SK-N-SH (cell line): ENCODE data around the gene RAB34. TPM values are rescaled to one million over a fixed set of nuclear protein-coding genes. Genes with fewer than 3 reads are reported as not detected.

Source experiments
- CTCF ChIA-PET: fragments of 300-600, 350-600 bp; formaldehyde crosslinking; extraction: SDS; loops from one replicate; lab custom pipeline; 2021; lab: Yijun Ruan, JAX
- POLR2A ChIA-PET: fragments of 350-600 bp; sonication (Branson Sonifier 250); formaldehyde crosslinking; extraction: SDS; loops from one replicate; lab custom pipeline; 2020; ENCODE audit warnings: antibody characterized with exemption, inconsistent platforms; lab: Yijun Ruan, JAX
- DNase-seq: peaks from one replicate; pipeline ENCODE4 v3.0.0; 2012
- H2AFZ ChIP-seq: fragments of 200-600 bp; sonication (generic); 2 replicates; pipeline ENCODE4 v1.8.1; 2016; ENCODE audit warnings: antibody characterized with exemption, mild to moderate bottlenecking, low read depth
- H3F3A ChIP-seq: fragments of 200-600 bp; sonication (generic); replicated peaks from 2 replicates; pipeline ENCODE3; 2016; ENCODE audit warnings: antibody characterized with exemption, mild to moderate bottlenecking; ENCODE audit not compliant: insufficient read depth
- H3K27ac ChIP-seq, 2 experiments: fragments of 200-500 bp in 1 of 2; fragments of 200-600 bp in 1 of 2; sonication (Bioruptor generic) in 1 of 2; sonication (generic), shearing (Covaris generic) in 1 of 2; 2 replicates each; pipeline versions ENCODE4 v1.5.1 to v1.6.1; 2014 to 2016; ENCODE audit warnings: low read depth in 2 of 2, inconsistent platforms in 1 of 2, low read length in 1 of 2, mild to moderate bottlenecking in 1 of 2, mixed read lengths in 1 of 2
- H3K27me3 ChIP-seq: fragments of 200-600 bp; sonication (generic), shearing (Covaris generic); 2 replicates; pipeline ENCODE4 v1.6.1; 2016; ENCODE audit warnings: mixed run types; ENCODE audit not compliant: insufficient read depth
- H3K36me3 ChIP-seq, 2 experiments: fragments of 200-500 bp in 1 of 2; fragments of 200-600 bp in 1 of 2; sonication (Bioruptor generic) in 1 of 2; sonication (generic) in 1 of 2; replicated peaks in 1 of 2; 2 replicates each; pipeline versions ENCODE3 to v1.5.1; 2014 to 2016; ENCODE audit warnings: low read length in 1 of 2, mild to moderate bottlenecking in 1 of 2; ENCODE audit not compliant: insufficient read depth in 2 of 2, control insufficient read depth in 1 of 2
- H3K4me1 ChIP-seq, 2 experiments: fragments of 200-500 bp in 1 of 2; fragments of 200-600 bp in 1 of 2; sonication (Bioruptor generic) in 1 of 2; sonication (generic), shearing (Covaris generic) in 1 of 2; 2 replicates each; pipeline versions ENCODE4 v1.5.1 to v1.6.1; 2014 to 2016; ENCODE audit warnings: low read depth in 1 of 2, low read length in 1 of 2, mixed run types in 1 of 2; ENCODE audit not compliant: insufficient read depth in 2 of 2, control insufficient read depth in 1 of 2
- H3K4me2 ChIP-seq: fragments of 200-600 bp; sonication (generic), shearing (Covaris generic); 2 replicates; pipeline ENCODE4 v1.6.1; 2017; ENCODE audit warnings: mixed run types
- H3K4me3 ChIP-seq, 2 experiments: fragments of 200-500 bp in 1 of 2; fragments of 200-600 bp in 1 of 2; sonication (Bioruptor generic) in 1 of 2; sonication (generic), shearing (Covaris generic) in 1 of 2; 2 replicates each; pipeline versions ENCODE4 v1.5.1 to v1.8.1; 2014 to 2016; ENCODE audit warnings: low read depth in 2 of 2, inconsistent platforms in 1 of 2, low read length in 1 of 2, mild to moderate bottlenecking in 1 of 2, mixed read lengths in 1 of 2, moderate library complexity in 1 of 2
- H3K79me2 ChIP-seq: fragments of 200-600 bp; sonication (generic); 2 replicates; pipeline ENCODE4 v1.8.1; 2017; ENCODE audit warnings: mild to moderate bottlenecking; ENCODE audit not compliant: insufficient read depth
- H3K9ac ChIP-seq: fragments of 200-600 bp; sonication (generic); 2 replicates; pipeline ENCODE4 v1.6.1; 2017; ENCODE audit warnings: mixed run types
- H3K9me2 ChIP-seq: fragments of 200-600 bp; sonication (generic); 2 replicates; pipeline ENCODE4 v1.6.1; 2017; ENCODE audit warnings: mixed run types
- H3K9me3 ChIP-seq: fragments of 200-600 bp; sonication (generic); 2 replicates; pipeline ENCODE4 v1.6.1; 2017; ENCODE audit warnings: mixed run types, mild to moderate bottlenecking, moderate library complexity
- H4K20me1 ChIP-seq: fragments of 200-600 bp; sonication (generic); 2 replicates; pipeline ENCODE4 v1.6.1; 2017; ENCODE audit warnings: mild to moderate bottlenecking, mixed run types; ENCODE audit not compliant: insufficient read depth
- CHD2 ChIP-seq: fragments of 150-350 bp; IDR thresholded peaks from 2 replicates; pipeline ENCODE4 v1.6.1; 2018; ENCODE audit warnings: low read length; ENCODE audit not compliant: partially characterized antibody
- CTCF ChIP-seq: fragments of 200-600 bp; sonication (generic); IDR thresholded peaks from 2 replicates; pipeline ENCODE4 v1.6.1; 2017; ENCODE audit warnings: antibody characterized with exemption, mild to moderate bottlenecking, moderate library complexity
- GABPA ChIP-seq: IDR thresholded peaks from 2 replicates; pipeline ENCODE4 v1.4.0; 2012; ENCODE audit warnings: low read depth, mild to moderate bottlenecking
- IRF3 ChIP-seq: fragments of 150-350 bp; IDR thresholded peaks from 2 replicates; pipeline ENCODE4 v1.6.1; 2016; ENCODE audit warnings: mild to moderate bottlenecking, low read depth, low read length
- MAX ChIP-seq: IDR thresholded peaks from 2 replicates; pipeline ENCODE4 v1.4.0; 2012; ENCODE audit warnings: low read depth
- MEF2A ChIP-seq: IDR thresholded peaks from 2 replicates; pipeline ENCODE4 v1.4.0; 2012; ENCODE audit warnings: low read depth, borderline replicate concordance
- MXI1 ChIP-seq: IDR thresholded peaks from 2 replicates; pipeline ENCODE4 v1.6.1; 2012; ENCODE audit warnings: mild to moderate bottlenecking, low read depth, low read length, improper control_type of control experiment
- NRF1 ChIP-seq: IDR thresholded peaks from 2 replicates; pipeline ENCODE4 v1.6.1; 2012; ENCODE audit warnings: low read depth, mild to moderate bottlenecking, low read length
- REST ChIP-seq: IDR thresholded peaks from 2 replicates; pipeline ENCODE4 v1.6.1; 2012; ENCODE audit warnings: mild to moderate bottlenecking, low read depth, low read length, moderate library complexity
- SIN3A ChIP-seq: IDR thresholded peaks from 2 replicates; pipeline ENCODE4 v1.6.1; 2012; ENCODE audit warnings: low read depth, mild to moderate bottlenecking, low read length, moderate library complexity, borderline replicate concordance
- SMC3 ChIP-seq: IDR thresholded peaks from 2 replicates; pipeline ENCODE4 v1.6.1; 2012; ENCODE audit warnings: low read depth, low read length, improper control_type of control experiment
- TCF12 ChIP-seq: IDR thresholded peaks from 2 replicates; pipeline ENCODE4 v1.4.0; 2012
- USF1 ChIP-seq: IDR thresholded peaks from 2 replicates; pipeline ENCODE4 v1.4.0; 2012; ENCODE audit warnings: low read depth, borderline replicate concordance
- USF2 ChIP-seq: fragments of 150-350 bp; IDR thresholded peaks from 2 replicates; pipeline ENCODE4 v1.6.1; 2017; ENCODE audit warnings: antibody characterized with exemption, low read length, low read depth, borderline replicate concordance
- ZBTB33 ChIP-seq: IDR thresholded peaks from 2 replicates; pipeline ENCODE4 v1.4.0; 2012; ENCODE audit warnings: low read depth, borderline replicate concordance
- WGBS: methylation state at CpG from one replicate; pipeline ENCODE4 v1.1.6; 2017; ENCODE audit warnings: low lambda C conversion rate; 5-methylcytosine and 5-hydroxymethylcytosine counted together
- polyA plus RNA-seq, 3 experiments: library from polyadenylated mRNA; depleted of rRNA; stranded (reverse); fragments of >200 nt; gene quantifications; 2 replicates each; pipeline ENCODE4 v1.2.3, GENCODE V29; 2012

The RAB34 gene
- polyA plus RNA-seq, 1 of the 3 experiments (the other 2 are of a cell fraction), result 0.18 TPM

- TF ChIP-seq NRF1 (no peak), USF1 (no peak), IRF3 (no peak), SMC3 (no peak), MEF2A (no peak), MXI1 (no peak), GABPA (no peak)
- H3K9me2 ChIP-seq, result no peaks in the 10 kb centered on the region
- peak overlapping the region in 1 of 2 experiments; percentile 36; a peak in 1 of 4 replicates for H3K27ac ChIP-seq
- no peak for DNase-seq
- peaks cover 15% of the 10 kb centered on the region; the same call in 1 of the 2 replicates for H3K79me2 ChIP-seq
- H3F3A ChIP-seq, result peaks cover 25% of the 10 kb centered on the region
- H3K27me3 ChIP-seq, result no peaks in the 10 kb centered on the region
- peaks cover 0 to 17% of the 10 kb centered on the region in 2 experiments; a peak in 1 of 4 replicates for H3K4me1 ChIP-seq
- no peak overlapping the region for H3K9ac ChIP-seq
- CTCF ChIA-PET, result interaction anchor here (0.7 to 6.5 kb wide), 21 partner anchors 8 to 188 kb away, joined by 3 to 125 read pairs (median 18); partner anchors contain the start of genes DHRS13, FAM222B, FLOT2 and NEK8
- H3K36me3 ChIP-seq, result peaks cover 11 to 27% of the 10 kb centered on the region in 2 experiments
- no peak overlapping the region for H3K4me3 ChIP-seq
- WGBS, result 89% methylated on average over 4 of the region's 4 CpGs
- peaks cover 14% of the 10 kb centered on the region for H4K20me1 ChIP-seq
- no peak overlapping the region for H2AFZ ChIP-seq
- H3K4me2 ChIP-seq, result no peak overlapping the region
- POLR2A ChIA-PET, result interaction anchor here (0.6 kb wide), 1 partner anchor 10 kb away, joined by 3 read pairs; no protein-coding TSS in a partner anchor
- no peaks in the 10 kb centered on the region for H3K9me3 ChIP-seq
Measured at GRCh38 chr17:28765038-28765437, 47.4 kb upstream of the RAB34 start.

- Histone ChIP-seq H3K27me3 (no peaks in the 10 kb centered on the region), H3F3A (peaks cover 25% of the 10 kb centered on the region), H3K9ac (no peak overlapping the region), H3K36me3 (peaks cover 11 to 39% of the 10 kb centered on the region in 2 experiments), H3K9me2 (no peaks in the 10 kb centered on the region), H3K4me1 (peaks cover 0 to 19% of the 10 kb centered on the region in 2 experiments; a peak in 1 of 4 replicates), H3K4me3 (no peak overlapping the region), H3K79me2 (peaks cover 7% of the 10 kb centered on the region; the same call in 1 of the 2 replicates), H3K27ac (peak overlapping the region in 1 of 2 experiments; percentile 0; a peak in 1 of 4 replicates), H2AFZ (no peak overlapping the region), H3K9me3 (no peaks in the 10 kb centered on the region), H4K20me1 (peaks cover 8% of the 10 kb centered on the region), H3K4me2 (no peak overlapping the region)
- 75% methylated on average over 5 of the region's 5 CpGs for whole genome bisulfite sequencing
- POLR2A ChIA-PET, result interaction anchor here (0.7 to 1.0 kb wide), 5 partner anchors 48 to 144 kb away, joined by 3 to 4 read pairs (median 3); partner anchors contain the start of gene DHRS13
- DNase-seq, result peak; percentile 78
- CTCF ChIA-PET, result interaction anchor here (0.6 to 6.5 kb wide), 64 partner anchors 9 to 413 kb away, joined by 3 to 125 read pairs (median 5); partner anchors contain the start of genes DHRS13, ERAL1, FAM222B and FLOT2
- TF ChIP-seq SMC3, result peak; percentile 73
- TF ChIP-seq MAX, result no peak
- TF ChIP-seq ZBTB33, result no peak
- no peak for TF ChIP-seq REST
- TF ChIP-seq CTCF, result peak; percentile 96
- TF ChIP-seq SIN3A, result no peak
- TF ChIP-seq USF2, result no peak
- TF ChIP-seq TCF12, result no peak
- no peak for TF ChIP-seq CHD2
Measured at GRCh38 chr17:28763804-28764266, 46.2 kb upstream of the RAB34 start.
